ENCODE measurements around the gene CARMIL1.

DNA sequence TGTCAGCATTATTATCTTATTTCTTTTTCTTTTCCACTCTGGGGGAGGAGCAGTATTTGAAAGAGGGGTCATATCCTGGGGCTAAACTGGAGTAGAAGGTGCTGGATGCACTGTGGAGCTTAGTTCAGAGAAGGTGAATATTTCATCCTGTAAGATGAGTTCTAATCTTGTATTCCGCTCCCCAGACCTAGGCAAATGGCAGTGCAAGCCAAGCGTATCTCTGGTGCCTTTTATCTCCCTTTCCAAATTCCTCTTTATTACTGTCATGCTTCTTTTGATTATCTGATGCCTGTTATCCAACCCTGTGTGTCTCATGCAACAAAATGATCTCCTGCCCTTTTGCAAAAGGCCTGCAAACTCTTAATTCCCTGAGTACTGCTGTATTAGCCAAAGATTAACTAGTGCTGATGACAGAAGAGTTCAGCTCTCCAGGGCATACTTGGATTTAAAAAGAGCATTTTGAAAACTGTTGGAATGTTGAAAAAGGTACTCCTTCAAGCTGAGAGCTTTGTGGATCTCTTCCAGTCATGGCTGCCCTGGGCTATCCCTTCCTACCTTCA is 138.0 kb downstream of the CARMIL1 start:
- TF ChIP-seq RB1 (IDR thresholded peaks at IDR 0.05; ENCODE audit: borderline replicate concordance) (no peak), CBX3 (IDR thresholded peaks at IDR 0.05; ENCODE audit: borderline replicate concordance, low read depth) (no peak), EP300 (IDR thresholded peaks at IDR 0.05; ENCODE audit: borderline replicate concordance in 1 of 2, control insufficient read depth in 1 of 2, low read depth in 2 of 2, low read length in 2 of 2) (no peak), POLR2A (IDR thresholded peaks at IDR 0.05; ENCODE audit: low read depth, low read length) (no peak), NFIC (IDR thresholded peaks at IDR 0.05; ENCODE audit: low read depth, low read length) (no peak), JUND (IDR thresholded peaks at IDR 0.05; ENCODE audit: low read depth, low read length) (no peak), EZH2 (IDR thresholded peaks at IDR 0.05; ENCODE audit: borderline replicate concordance, control insufficient read depth, low read depth, low read length) (no peak), RCOR1 (conservative IDR thresholded peaks at IDR 0.05; ENCODE audit: low read depth, low read length) (no peak), MTA3 (IDR thresholded peaks at IDR 0.05; ENCODE audit: borderline replicate concordance, low read length) (no peak), SIN3A (IDR thresholded peaks at IDR 0.05; ENCODE audit: low read depth, low read length) (no peak), ZNF207 (IDR thresholded peaks at IDR 0.05; ENCODE audit: borderline replicate concordance) (no peak), MXI1 (IDR thresholded peaks at IDR 0.05; ENCODE audit: low read depth, low read length) (no peak)
- TF ChIP-seq, protein P1, sequence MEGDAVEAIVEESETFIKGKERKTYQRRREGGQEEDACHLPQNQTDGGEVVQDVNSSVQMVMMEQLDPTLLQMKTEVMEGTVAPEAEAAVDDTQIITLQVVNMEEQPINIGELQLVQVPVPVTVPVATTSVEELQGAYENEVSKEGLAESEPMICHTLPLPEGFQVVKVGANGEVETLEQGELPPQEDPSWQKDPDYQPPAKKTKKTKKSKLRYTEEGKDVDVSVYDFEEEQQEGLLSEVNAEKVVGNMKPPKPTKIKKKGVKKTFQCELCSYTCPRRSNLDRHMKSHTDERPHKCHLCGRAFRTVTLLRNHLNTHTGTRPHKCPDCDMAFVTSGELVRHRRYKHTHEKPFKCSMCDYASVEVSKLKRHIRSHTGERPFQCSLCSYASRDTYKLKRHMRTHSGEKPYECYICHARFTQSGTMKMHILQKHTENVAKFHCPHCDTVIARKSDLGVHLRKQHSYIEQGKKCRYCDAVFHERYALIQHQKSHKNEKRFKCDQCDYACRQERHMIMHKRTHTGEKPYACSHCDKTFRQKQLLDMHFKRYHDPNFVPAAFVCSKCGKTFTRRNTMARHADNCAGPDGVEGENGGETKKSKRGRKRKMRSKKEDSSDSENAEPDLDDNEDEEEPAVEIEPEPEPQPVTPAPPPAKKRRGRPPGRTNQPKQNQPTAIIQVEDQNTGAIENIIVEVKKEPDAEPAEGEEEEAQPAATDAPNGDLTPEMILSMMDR (IDR thresholded peaks at IDR 0.05 in 2 of 3, conservative IDR thresholded peaks at IDR 0.05 in 1 of 3; ENCODE audit: control insufficient read depth in 2 of 3, extremely low read depth in 1 of 3, insufficient read depth in 1 of 3, low read depth in 3 of 3, low read length in 3 of 3), result no peak
- TF ChIP-seq, protein P2, sequence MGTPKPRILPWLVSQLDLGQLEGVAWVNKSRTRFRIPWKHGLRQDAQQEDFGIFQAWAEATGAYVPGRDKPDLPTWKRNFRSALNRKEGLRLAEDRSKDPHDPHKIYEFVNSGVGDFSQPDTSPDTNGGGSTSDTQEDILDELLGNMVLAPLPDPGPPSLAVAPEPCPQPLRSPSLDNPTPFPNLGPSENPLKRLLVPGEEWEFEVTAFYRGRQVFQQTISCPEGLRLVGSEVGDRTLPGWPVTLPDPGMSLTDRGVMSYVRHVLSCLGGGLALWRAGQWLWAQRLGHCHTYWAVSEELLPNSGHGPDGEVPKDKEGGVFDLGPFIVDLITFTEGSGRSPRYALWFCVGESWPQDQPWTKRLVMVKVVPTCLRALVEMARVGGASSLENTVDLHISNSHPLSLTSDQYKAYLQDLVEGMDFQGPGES (IDR thresholded peaks at IDR 0.05), result no peak
